ENCODE data around the gene DBR1. TPM values are rescaled to one million over a fixed set of nuclear protein-coding genes. Genes with fewer than 3 reads are reported as not detected.

DBR1 gene
- total and polyA plus RNA-seq, 9 of the 15 experiments (the other 6 are each of a cell fraction or from before 2014, with no cell fraction given), result 2.7 to 14.1 (median 10.9) TPM

DNA sequence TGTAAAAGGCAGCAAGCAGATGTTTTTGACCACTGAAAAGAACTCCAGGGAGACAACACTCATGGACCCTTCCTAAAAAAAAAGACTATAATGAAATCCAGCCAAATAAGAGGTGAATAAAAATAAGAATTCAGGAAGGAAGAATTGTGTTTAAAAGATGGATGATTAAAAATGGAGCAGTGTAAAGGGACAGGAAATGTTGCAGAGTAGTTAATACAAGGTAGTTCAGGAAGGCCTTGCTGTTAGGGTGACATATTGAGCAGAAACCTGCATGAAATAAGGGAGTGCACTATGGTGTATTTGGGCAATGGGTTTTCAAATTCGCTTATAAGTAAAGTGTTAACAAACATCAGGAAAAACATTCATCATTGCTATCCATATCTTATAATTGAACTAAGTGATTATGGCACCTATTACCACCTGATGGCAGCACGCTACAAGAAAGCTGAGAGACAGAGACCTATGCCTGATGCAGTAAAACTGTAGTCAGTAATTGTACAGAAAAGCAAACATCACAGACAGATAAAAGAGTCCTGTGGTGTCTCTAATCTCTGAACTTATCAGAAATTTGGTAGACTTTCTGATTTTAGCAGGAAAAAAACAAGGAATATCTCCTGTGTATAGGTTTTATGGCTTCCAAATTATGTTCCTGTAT is 5.8 kb upstream of the DBR1 start:
- no peaks in the 10 kb centered on the region for H3K9me1 ChIP-seq (ENCODE audit: control insufficient read depth, insufficient read depth, low read length)
- ChIA-PET POLR2A (interaction anchor here (0.6 kb wide), 1 partner anchor 463 kb away, joined by 3 read pairs; no protein-coding TSS in a partner anchor), CTCF (ENCODE audit: low intra/inter-chr PET ratio) (interaction anchor here (0.6 to 1.5 kb wide), 3 partner anchors 90 to 735 kb away, joined by 3 to 4 read pairs (median 4); no protein-coding TSS in a partner anchor)
- H3K4me3 ChIP-seq, result no peak overlapping the region
- intact Hi-C loops (cut with micrococcal nuclease), result loop anchor here (1.0 to 10.0 kb wide), 5 partner anchors 92 to 734 kb away; partner anchors contain the start of genes MRAS and NME9
- H3K9me3 ChIP-seq (replicated peaks; ENCODE audit: control insufficient read depth, insufficient read depth, low read depth, low read length), result no peaks in the 10 kb centered on the region
- no peaks in the 10 kb centered on the region; a peak in 1 of 5 replicates for H3K4me1 ChIP-seq (replicated peaks in 1 of 2; ENCODE audit: control insufficient read depth in 2 of 2, insufficient read depth in 2 of 2, low read length in 2 of 2)
- no peaks in the 10 kb centered on the region for H3K36me3 ChIP-seq (ENCODE audit: control insufficient read depth, insufficient read depth, low read length)
- no peaks in the 10 kb centered on the region for H4K20me1 ChIP-seq (replicated peaks; ENCODE audit: control insufficient read depth, insufficient read depth, low read length)
- no TSS peak for BruUV-seq (replicated peaks)
- no peak overlapping the region for H3K27ac ChIP-seq (ENCODE audit: extremely low read depth, low read depth, low read length)
- FAIRE-seq, result peak; percentile 67
- no peaks in the 10 kb centered on the region for H3K27me3 ChIP-seq (ENCODE audit: control insufficient read depth in 2 of 2, insufficient read depth in 2 of 2, low read length in 2 of 2)
- ATAC-seq, result peak; percentile 92
- no peak overlapping the region for H3K9ac ChIP-seq (ENCODE audit: insufficient read depth in 1 of 2, low read depth in 2 of 2, low read length in 2 of 2)
- no peak overlapping the region for H3K4me2 ChIP-seq (ENCODE audit: insufficient read depth, low read length)
- WGBS (ENCODE audit: insufficient coverage, low coverage, missing lambda C conversion rate), result 0% methylated on average over 2 of the region's 2 CpGs
- DNase-seq (ENCODE audit: extremely low read depth in 1 of 4, low spot score in 3 of 4), result peak in 2 of 4 experiments; percentile 28 to 56
- in situ Hi-C loops (cut with MboI), result no loop called here
- H3K79me2 ChIP-seq (ENCODE audit: control insufficient read depth, insufficient read depth, low read length), result no peaks in the 10 kb centered on the region
- no peak overlapping the region for H2AFZ ChIP-seq (ENCODE audit: low read depth, low read length)
- peak; percentile 52 to 80 (median 55) for TF ChIP-seq CTCF (IDR thresholded peaks at IDR 0.05 in 2 of 3, conservative IDR thresholded peaks at IDR 0.05 in 1 of 3; ENCODE audit: insufficient read depth in 2 of 3, low read depth in 1 of 3, low read length in 3 of 3)
- TF ChIP-seq REST (IDR thresholded peaks at IDR 0.05; ENCODE audit: borderline replicate concordance), result peak; percentile 75; the same call in 1 of the 2 replicates
- no peak for TF ChIP-seq REST (CRISPR knock-in tag; IDR thresholded peaks at IDR 0.05; ENCODE audit: low read depth)
- no peak for TF ChIP-seq RFX1 (IDR thresholded peaks at IDR 0.05)
- TF ChIP-seq ZBTB8A (IDR thresholded peaks at IDR 0.05; ENCODE audit: partially characterized antibody), result no peak
- TF ChIP-seq, protein P1, sequence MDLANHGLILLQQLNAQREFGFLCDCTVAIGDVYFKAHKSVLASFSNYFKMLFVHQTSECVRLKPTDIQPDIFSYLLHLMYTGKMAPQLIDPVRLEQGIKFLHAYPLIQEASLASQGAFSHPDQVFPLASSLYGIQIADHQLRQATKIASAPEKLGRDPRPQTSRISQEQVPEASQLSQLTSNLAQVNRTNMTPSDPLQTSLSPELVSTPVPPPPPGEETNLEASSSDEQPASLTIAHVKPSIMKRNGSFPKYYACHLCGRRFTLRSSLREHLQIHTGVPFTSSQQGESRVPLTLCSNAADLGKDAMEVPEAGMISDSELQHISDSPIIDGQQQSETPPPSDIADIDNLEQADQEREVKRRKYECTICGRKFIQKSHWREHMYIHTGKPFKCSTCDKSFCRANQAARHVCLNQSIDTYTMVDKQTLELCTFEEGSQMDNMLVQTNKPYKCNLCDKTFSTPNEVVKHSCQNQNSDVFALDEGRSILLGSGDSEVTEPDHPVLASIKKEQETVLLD (IDR thresholded peaks at IDR 0.05), result no peak
- no peak for TF ChIP-seq KDM4B (IDR thresholded peaks at IDR 0.05; ENCODE audit: borderline replicate concordance in 2 of 2, low read depth in 1 of 2)
- no peak for TF ChIP-seq PHTF2 (CRISPR knock-in tag; IDR thresholded peaks at IDR 0.05)

All from K562 (cell line).